Measurements from ENCODE around the gene ORMDL2.

Gene ORMDL2

GRCh38 chr12:55817345-55818139 lies at the start of gene ORMDL2, which contains the start of gene SARNP:
TSS of gene ORMDL2 (plus strand) at chr12:55818041. CDS start at chr12:55819000, 959 bp downstream.
TSS of gene SARNP (minus strand) at chr12:55817724. CDS start at chr12:55817701, 23 bp downstream.
- Mint-ChIP-seq H3K27ac (peak within 1 kb of the TSS; percentile 32), H3K27me3 (no peaks in the 10 kb centered on the region), H3K9me3 (no peaks in the 10 kb centered on the region), H3K4me3 (no peak within 1 kb of the TSS), H3K4me1 (peaks cover 49% of the 10 kb centered on the region), H3K36me3 (peaks cover 3% of the 10 kb centered on the region)

- peaks cover 7% of the 10 kb centered on the region for H3K36me3 Mint-ChIP-seq
- no peak overlapping the region for H3K27ac Mint-ChIP-seq
- peaks cover 21% of the 10 kb centered on the region for H3K4me1 Mint-ChIP-seq
These were observed 46.1 kb upstream of the ORMDL2 start for GRCh38 chr12:55771736-55772135.

GRCh38 chr12:55777856-55778255 lies 40.0 kb upstream of the ORMDL2 start:
- Mint-ChIP-seq H3K36me3 (peaks cover 3% of the 10 kb centered on the region), H3K27ac (no peak overlapping the region), H3K27me3 (no peaks in the 10 kb centered on the region), H3K9me3 (no peaks in the 10 kb centered on the region), H3K4me3 (no peak overlapping the region), H3K4me1 (peaks cover 9% of the 10 kb centered on the region)

More at GRCh38 chr12:55771736-55772135, 46.1 kb upstream of the ORMDL2 start:
- Mint-ChIP-seq H3K9me3 (no peaks in the 10 kb centered on the region), H3K4me3 (no peak overlapping the region), H3K27me3 (no peaks in the 10 kb centered on the region)

- Mint-ChIP-seq H3K4me3 (no peak overlapping the region), H3K4me1 (peaks cover 5% of the 10 kb centered on the region), H3K36me3 (peaks cover 3% of the 10 kb centered on the region), H3K27me3 (no peaks in the 10 kb centered on the region), H3K27ac (no peak overlapping the region), H3K9me3 (no peaks in the 10 kb centered on the region)
These were observed 37.2 kb upstream of the ORMDL2 start for GRCh38 chr12:55780685-55781084.

- no peaks in the 10 kb centered on the region for H3K9me3 Mint-ChIP-seq
- H3K4me3 Mint-ChIP-seq = no peak overlapping the region
- H3K27ac Mint-ChIP-seq = no peak overlapping the region
- H3K27me3 Mint-ChIP-seq = no peaks in the 10 kb centered on the region
- H3K4me1 Mint-ChIP-seq = no peaks in the 10 kb centered on the region
- peaks cover 17% of the 10 kb centered on the region for H3K36me3 Mint-ChIP-seq
These were observed 29.3 kb upstream of the ORMDL2 start for GRCh38 chr12:55788546-55788945.

GRCh38 chr12:55789171-55789570 lies 28.7 kb upstream of the ORMDL2 start:
- no peaks in the 10 kb centered on the region for H3K27me3 Mint-ChIP-seq
- H3K27ac Mint-ChIP-seq = no peak overlapping the region
- H3K36me3 Mint-ChIP-seq = peaks cover 18% of the 10 kb centered on the region
- no peaks in the 10 kb centered on the region for H3K4me1 Mint-ChIP-seq
- H3K4me3 Mint-ChIP-seq = no peak overlapping the region
- H3K9me3 Mint-ChIP-seq = no peaks in the 10 kb centered on the region

GRCh38 chr12:55789893-55790292 lies 27.9 kb upstream of the ORMDL2 start:
- Mint-ChIP-seq H3K27me3 (no peaks in the 10 kb centered on the region), H3K9me3 (no peaks in the 10 kb centered on the region), H3K4me3 (no peak overlapping the region), H3K4me1 (no peaks in the 10 kb centered on the region), H3K27ac (no peak overlapping the region), H3K36me3 (peaks cover 21% of the 10 kb centered on the region)

- Mint-ChIP-seq H3K4me3 (no peak overlapping the region), H3K9me3 (no peaks in the 10 kb centered on the region), H3K4me1 (peaks cover 10% of the 10 kb centered on the region), H3K36me3 (peaks cover 14% of the 10 kb centered on the region), H3K27me3 (no peaks in the 10 kb centered on the region), H3K27ac (no peak overlapping the region)
These were observed 21.9 kb upstream of the ORMDL2 start for GRCh38 chr12:55795950-55796349.

- Mint-ChIP-seq H3K27ac (no peak overlapping the region), H3K9me3 (no peaks in the 10 kb centered on the region), H3K4me3 (no peak overlapping the region), H3K36me3 (peaks cover 13% of the 10 kb centered on the region), H3K4me1 (peaks cover 14% of the 10 kb centered on the region), H3K27me3 (no peaks in the 10 kb centered on the region)
These were observed 20.8 kb upstream of the ORMDL2 start for GRCh38 chr12:55797068-55797467.

GRCh38 chr12:55797550-55797949 lies 20.3 kb upstream of the ORMDL2 start:
- peaks cover 13% of the 10 kb centered on the region for H3K36me3 Mint-ChIP-seq
- no peaks in the 10 kb centered on the region for H3K9me3 Mint-ChIP-seq
- no peaks in the 10 kb centered on the region for H3K27me3 Mint-ChIP-seq
- peaks cover 14% of the 10 kb centered on the region for H3K4me1 Mint-ChIP-seq
- peak overlapping the region; percentile 27 for H3K27ac Mint-ChIP-seq
- no peak overlapping the region for H3K4me3 Mint-ChIP-seq

GRCh38 chr12:55806982-55807381 lies 10.9 kb upstream of the ORMDL2 start:
- Mint-ChIP-seq H3K36me3 (peaks cover 3% of the 10 kb centered on the region), H3K9me3 (no peaks in the 10 kb centered on the region), H3K27me3 (no peaks in the 10 kb centered on the region), H3K4me1 (peaks cover 39% of the 10 kb centered on the region), H3K4me3 (no peak overlapping the region), H3K27ac (no peak overlapping the region)

GRCh38 chr12:55809274-55809673 lies 8.6 kb upstream of the ORMDL2 start:
- H3K27me3 Mint-ChIP-seq = no peaks in the 10 kb centered on the region
- H3K4me1 Mint-ChIP-seq = peaks cover 51% of the 10 kb centered on the region
- no peaks in the 10 kb centered on the region for H3K9me3 Mint-ChIP-seq
- H3K36me3 Mint-ChIP-seq = peaks cover 4% of the 10 kb centered on the region
- no peak overlapping the region for H3K27ac Mint-ChIP-seq
- H3K4me3 Mint-ChIP-seq = no peak overlapping the region

- Mint-ChIP-seq H3K27me3 (no peaks in the 10 kb centered on the region), H3K4me1 (peaks cover 60% of the 10 kb centered on the region), H3K36me3 (peaks cover 4% of the 10 kb centered on the region), H3K9me3 (no peaks in the 10 kb centered on the region), H3K4me3 (no peak overlapping the region), H3K27ac (peak overlapping the region; percentile 81)
These were observed 5.8 kb upstream of the ORMDL2 start for GRCh38 chr12:55812088-55812487.

GRCh38 chr12:55814257-55814656 lies 3.6 kb upstream of the ORMDL2 start:
- H3K36me3 Mint-ChIP-seq = peaks cover 4% of the 10 kb centered on the region
- H3K27ac Mint-ChIP-seq = no peak overlapping the region
- peaks cover 64% of the 10 kb centered on the region for H3K4me1 Mint-ChIP-seq
- no peaks in the 10 kb centered on the region for H3K27me3 Mint-ChIP-seq
- H3K4me3 Mint-ChIP-seq = peak overlapping the region; percentile 1
- no peaks in the 10 kb centered on the region for H3K9me3 Mint-ChIP-seq

GRCh38 chr12:55815473-55815872 lies 2.4 kb upstream of the ORMDL2 start:
- Mint-ChIP-seq H3K36me3 (peaks cover 4% of the 10 kb centered on the region), H3K4me3 (peak overlapping the region; percentile 20), H3K9me3 (no peaks in the 10 kb centered on the region), H3K4me1 (peaks cover 64% of the 10 kb centered on the region), H3K27me3 (no peaks in the 10 kb centered on the region), H3K27ac (no peak overlapping the region)

- Mint-ChIP-seq H3K9me3 (no peaks in the 10 kb centered on the region), H3K36me3 (peaks cover 4% of the 10 kb centered on the region), H3K27ac (no peak overlapping the region), H3K4me1 (peaks cover 55% of the 10 kb centered on the region), H3K27me3 (no peaks in the 10 kb centered on the region), H3K4me3 (no peak overlapping the region)
These were observed 928 bp upstream of the ORMDL2 start for GRCh38 chr12:55816881-55817344.
